Measurements from ENCODE around the gene BCHE.

BCHE gene

GRCh38 chr3:165846056-165846455, 8.8 kb upstream of the BCHE start:
- no peak overlapping the region for H3K4me3 ChIP-seq (ENCODE audit: low read depth, low read length)
- TF ChIP-seq CTCF (IDR thresholded peaks at IDR 0.05; ENCODE audit: borderline replicate concordance, insufficient read depth, low read depth, low read length) = no peak

- H3K4me3 ChIP-seq (ENCODE audit: low read depth, low read length) = no peak overlapping the region
- TF ChIP-seq CTCF (IDR thresholded peaks at IDR 0.05; ENCODE audit: borderline replicate concordance, insufficient read depth, low read depth, low read length) = no peak
Measured at GRCh38 chr3:165839296-165840076, 2.3 kb upstream of the BCHE start.

GRCh38 chr3:165837801-165838200, 578 bp upstream of the BCHE start:
- TF ChIP-seq CTCF (IDR thresholded peaks at IDR 0.05; ENCODE audit: borderline replicate concordance, insufficient read depth, low read depth, low read length) = no peak
- no peak overlapping the region for H3K4me3 ChIP-seq (ENCODE audit: low read depth, low read length)

- no peak overlapping the region for H3K4me3 ChIP-seq (ENCODE audit: low read depth, low read length)
- TF ChIP-seq CTCF (IDR thresholded peaks at IDR 0.05; ENCODE audit: borderline replicate concordance, insufficient read depth, low read depth, low read length) = no peak
Measured at GRCh38 chr3:165835431-165835830, 1.8 kb downstream of the BCHE start.

GRCh38 chr3:165830746-165831145, 6.5 kb downstream of the BCHE start:
- no peak for TF ChIP-seq CTCF (IDR thresholded peaks at IDR 0.05; ENCODE audit: borderline replicate concordance, insufficient read depth, low read depth, low read length)
- H3K4me3 ChIP-seq (ENCODE audit: low read depth, low read length) = no peak overlapping the region

GRCh38 chr3:165827883-165828282, 9.3 kb downstream of the BCHE start:
- H3K4me3 ChIP-seq (ENCODE audit: low read depth, low read length) = no peak overlapping the region
- TF ChIP-seq CTCF (IDR thresholded peaks at IDR 0.05; ENCODE audit: borderline replicate concordance, insufficient read depth, low read depth, low read length) = no peak

GRCh38 chr3:165827233-165827632, 10.0 kb downstream of the BCHE start:
- H3K4me3 ChIP-seq (ENCODE audit: low read depth, low read length) = no peak overlapping the region
- TF ChIP-seq CTCF (IDR thresholded peaks at IDR 0.05; ENCODE audit: borderline replicate concordance, insufficient read depth, low read depth, low read length) = no peak
